ENCODE data around the gene ENOX1.

The ENOX1 gene

GRCh38 chr13:43364210-43365038 lies 422.3 kb downstream of the ENOX1 start:
- Histone ChIP-seq H3K27ac (ENCODE audit: low read depth, low read length, poor library complexity, severe bottlenecking) (no peak overlapping the region), H3K79me2 (ENCODE audit: insufficient read depth, low read length) (no peaks in the 10 kb centered on the region), H3K4me1 (ENCODE audit: insufficient read depth, low read length, severe bottlenecking) (peaks cover 10% of the 10 kb centered on the region), H3K9ac (ENCODE audit: low read length) (no peak overlapping the region), H3K9me2 (ENCODE audit: low read depth, low read length) (no peaks in the 10 kb centered on the region), H3K9me3 (ENCODE audit: low read length) (no peaks in the 10 kb centered on the region), H3K4me2 (ENCODE audit: low read length) (no peak overlapping the region), H3K27me3 (ENCODE audit: insufficient read depth, low read length) (no peaks in the 10 kb centered on the region), H4K20me1 (ENCODE audit: insufficient read depth, low read length) (no peaks in the 10 kb centered on the region), H3F3A (ENCODE audit: insufficient read depth, low read length) (no peaks in the 10 kb centered on the region), H2AFZ (ENCODE audit: low read length) (no peak overlapping the region), H3K4me3 (ENCODE audit: low read depth, low read length, poor library complexity, severe bottlenecking) (no peak overlapping the region), H3K36me3 (ENCODE audit: insufficient read depth, low read length) (no peaks in the 10 kb centered on the region)
- TF ChIP-seq CTCF (IDR thresholded peaks at IDR 0.05; ENCODE audit: low read length) (no peak), EZH2 (IDR thresholded peaks at IDR 0.05; ENCODE audit: borderline replicate concordance, low read length) (no peak)

DNA sequence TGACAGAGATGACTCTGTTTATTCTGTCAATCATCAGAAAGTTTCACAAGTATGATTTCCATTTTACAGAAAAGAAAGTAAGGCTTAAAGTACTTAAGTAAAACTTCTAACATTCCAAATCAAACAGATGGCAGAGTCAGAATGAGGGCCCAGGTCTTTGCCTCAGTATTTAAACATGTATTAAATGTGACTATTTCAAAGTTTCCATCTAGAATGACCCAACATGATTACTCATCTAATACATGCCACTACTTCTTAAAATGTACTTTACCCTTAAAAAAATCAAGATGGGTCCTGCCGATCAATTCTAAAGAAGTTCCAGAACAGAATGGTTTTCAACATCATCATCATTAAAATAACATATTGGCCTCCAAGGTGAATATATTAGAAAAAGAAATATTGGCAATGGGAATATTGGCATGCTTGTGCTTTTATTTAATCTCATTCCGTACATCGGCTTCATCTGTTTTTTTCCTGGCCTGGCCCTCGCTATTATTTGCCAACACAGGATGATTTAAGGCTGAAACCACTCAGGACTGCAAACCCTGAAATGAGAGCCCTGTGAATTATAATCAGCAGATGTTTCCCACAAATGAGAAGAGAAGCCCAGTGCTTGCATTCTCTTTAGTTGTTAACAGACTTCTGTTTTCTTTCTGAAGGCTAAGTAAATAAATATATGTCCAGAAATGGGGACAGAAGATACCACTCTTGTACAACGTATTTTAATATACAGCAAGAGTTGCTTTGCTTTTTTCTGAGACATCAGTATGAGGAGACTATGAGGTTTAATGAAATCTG lies 423.4 kb downstream of the ENOX1 start:
- H3K4me3 ChIP-seq (ENCODE audit: low read depth, low read length, poor library complexity, severe bottlenecking): no peak overlapping the region
- peaks cover 9% of the 10 kb centered on the region for H3K4me1 ChIP-seq (ENCODE audit: insufficient read depth, low read length, severe bottlenecking)

DNA sequence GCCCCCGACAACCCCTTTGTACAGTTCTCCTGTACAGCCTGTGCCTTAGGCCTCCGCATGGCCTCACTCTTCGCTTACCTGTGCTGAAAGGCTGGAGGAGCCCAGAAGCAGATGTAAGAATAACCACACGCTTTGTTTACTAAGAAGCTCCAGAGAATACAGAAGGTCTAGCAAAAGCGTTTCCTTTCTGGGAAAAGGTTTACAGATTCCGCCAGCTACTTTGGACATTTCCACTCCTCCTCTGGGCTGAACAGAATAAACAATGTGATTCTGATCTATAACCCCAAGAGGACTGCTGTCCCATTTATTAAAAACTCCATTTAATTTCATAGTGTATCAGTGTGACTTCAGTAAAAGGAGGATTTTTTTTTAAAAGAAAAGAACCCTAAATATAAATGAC lies 424.2 kb downstream of the ENOX1 start:
- Histone ChIP-seq H3K9me3 (ENCODE audit: low read length) (no peaks in the 10 kb centered on the region), H3F3A (ENCODE audit: insufficient read depth, low read length) (no peaks in the 10 kb centered on the region), H3K9me2 (ENCODE audit: low read depth, low read length) (no peaks in the 10 kb centered on the region), H3K4me1 (ENCODE audit: insufficient read depth, low read length, severe bottlenecking) (peaks cover 1% of the 10 kb centered on the region), H2AFZ (ENCODE audit: low read length) (no peak overlapping the region), H3K4me3 (ENCODE audit: low read depth, low read length, poor library complexity, severe bottlenecking) (no peak overlapping the region), H3K27ac (ENCODE audit: low read depth, low read length, poor library complexity, severe bottlenecking) (no peak overlapping the region), H3K36me3 (ENCODE audit: insufficient read depth, low read length) (no peaks in the 10 kb centered on the region), H4K20me1 (ENCODE audit: insufficient read depth, low read length) (no peaks in the 10 kb centered on the region), H3K27me3 (ENCODE audit: insufficient read depth, low read length) (no peaks in the 10 kb centered on the region), H3K79me2 (ENCODE audit: insufficient read depth, low read length) (no peaks in the 10 kb centered on the region), H3K4me2 (ENCODE audit: low read length) (no peak overlapping the region), H3K9ac (ENCODE audit: low read length) (no peak overlapping the region)
- TF ChIP-seq CTCF (IDR thresholded peaks at IDR 0.05; ENCODE audit: low read length) (no peak), EZH2 (IDR thresholded peaks at IDR 0.05; ENCODE audit: borderline replicate concordance, low read length) (no peak)

More for the DNA sequence above, 423.4 kb downstream of the ENOX1 start:
- Histone ChIP-seq H3K9me2 (ENCODE audit: low read depth, low read length) (no peaks in the 10 kb centered on the region), H3K27ac (ENCODE audit: low read depth, low read length, poor library complexity, severe bottlenecking) (no peak overlapping the region), H3K36me3 (ENCODE audit: insufficient read depth, low read length) (no peaks in the 10 kb centered on the region), H3F3A (ENCODE audit: insufficient read depth, low read length) (no peaks in the 10 kb centered on the region), H3K9ac (ENCODE audit: low read length) (no peak overlapping the region), H4K20me1 (ENCODE audit: insufficient read depth, low read length) (no peaks in the 10 kb centered on the region), H2AFZ (ENCODE audit: low read length) (no peak overlapping the region), H3K27me3 (ENCODE audit: insufficient read depth, low read length) (no peaks in the 10 kb centered on the region), H3K79me2 (ENCODE audit: insufficient read depth, low read length) (no peaks in the 10 kb centered on the region), H3K4me2 (ENCODE audit: low read length) (no peak overlapping the region), H3K9me3 (ENCODE audit: low read length) (no peaks in the 10 kb centered on the region)
- TF ChIP-seq CTCF (IDR thresholded peaks at IDR 0.05; ENCODE audit: low read length) (no peak), EZH2 (IDR thresholded peaks at IDR 0.05; ENCODE audit: borderline replicate concordance, low read length) (no peak)

All from OCI-LY1 (cell line).